ENCODE data around the gene LYZL4. TPM values are rescaled to one million over a fixed set of nuclear protein-coding genes. Genes with fewer than 3 reads are reported as not detected.

LYZL4 gene
- total and polyA plus RNA-seq, 7 donors = not detected

GRCh38 chr3:42394579-42395288 lies 15.7 kb downstream of the LYZL4 start:
- Histone ChIP-seq H3K27ac (no peak overlapping the region), H3K27me3 (no peaks in the 10 kb centered on the region), H3K4me3 (no peak overlapping the region), H3K36me3 (no peaks in the 10 kb centered on the region), H3K9me3 (no peaks in the 10 kb centered on the region), H3K4me1 (no peaks in the 10 kb centered on the region)
- no peak for TF ChIP-seq CTCF (IDR thresholded peaks at IDR 0.05)
- no peak for TF ChIP-seq POLR2AphosphoS5 (IDR thresholded peaks at IDR 0.05)
- no peak for TF ChIP-seq EP300 (IDR thresholded peaks at IDR 0.05)
- TF ChIP-seq POLR2A (IDR thresholded peaks at IDR 0.05) = no peak
- WGBS, 2 donors = 56 to 73% methylated on average over 12 of the region's 12 CpGs
- intact Hi-C loops (cut with DNase I) = no loop called here
- no peak for DNase-seq

- DNase-seq = no peak
- Histone ChIP-seq H3K4me1 (no peaks in the 10 kb centered on the region), H3K27ac (no peak overlapping the region), H3K4me3 (no peak overlapping the region), H3K27me3 (no peaks in the 10 kb centered on the region), H3K36me3 (no peaks in the 10 kb centered on the region), H3K9me3 (no peaks in the 10 kb centered on the region)
- intact Hi-C loops (cut with DNase I) = no loop called here
- WGBS, 2 donors = 45 to 47% methylated on average over 10 of the region's 10 CpGs
- TF ChIP-seq EP300 (IDR thresholded peaks at IDR 0.05) (no peak), CTCF (IDR thresholded peaks at IDR 0.05) (no peak), POLR2A (IDR thresholded peaks at IDR 0.05) (no peak), POLR2AphosphoS5 (IDR thresholded peaks at IDR 0.05) (no peak)
Observed at GRCh38 chr3:42387802-42388651, 22.4 kb downstream of the LYZL4 start.

- DNase-seq = no peak
- intact Hi-C loops (cut with DNase I) = no loop called here
- H3K36me3 ChIP-seq = no peaks in the 10 kb centered on the region
Observed at GRCh38 chr3:42381551-42382082, 28.8 kb downstream of the LYZL4 start.

DNA sequence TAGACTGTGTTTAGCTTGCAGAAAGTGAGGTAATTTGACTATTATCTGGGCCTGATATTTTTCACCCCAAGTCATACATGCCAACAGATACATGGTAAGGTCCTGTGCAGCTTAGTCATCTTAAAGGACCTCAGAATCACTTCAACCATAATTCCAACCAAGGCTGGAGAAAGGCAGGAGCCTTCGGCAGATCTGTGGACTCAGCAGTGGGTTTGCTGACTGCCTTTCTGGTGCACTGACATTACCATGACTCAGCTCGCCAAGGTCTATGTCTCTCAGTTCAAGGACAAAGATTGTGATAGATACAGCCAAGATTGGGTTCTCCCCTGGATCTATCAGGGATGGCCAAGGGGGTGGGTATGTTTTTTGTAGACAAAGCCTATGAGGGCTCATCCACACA lies 32.7 kb downstream of the LYZL4 start:
- peaks cover 0 to 7% (median 0%) of the 10 kb centered on the region in 4 donors for H3K4me1 ChIP-seq
- 92 to 95% methylated on average over 2 of the region's 2 CpGs for WGBS, 2 donors
- TF ChIP-seq CTCF (IDR thresholded peaks at IDR 0.05) (no peak), POLR2AphosphoS5 (IDR thresholded peaks at IDR 0.05) (no peak), EP300 (IDR thresholded peaks at IDR 0.05) (no peak), POLR2A (IDR thresholded peaks at IDR 0.05) (no peak)
- no peak overlapping the region for H3K27ac ChIP-seq
- no peak overlapping the region for H3K4me3 ChIP-seq
- intact Hi-C loops (cut with DNase I) = no loop called here
- no peak for DNase-seq
- no peaks in the 10 kb centered on the region for H3K36me3 ChIP-seq
- H3K27me3 ChIP-seq = no peaks in the 10 kb centered on the region
- no peaks in the 10 kb centered on the region for H3K9me3 ChIP-seq

More at GRCh38 chr3:42381551-42382082, 28.8 kb downstream of the LYZL4 start:
- 92 to 94% methylated on average over 6 of the region's 6 CpGs for WGBS, 2 donors
- TF ChIP-seq EP300 (IDR thresholded peaks at IDR 0.05) (no peak), POLR2A (IDR thresholded peaks at IDR 0.05) (no peak), CTCF (IDR thresholded peaks at IDR 0.05) (no peak), POLR2AphosphoS5 (IDR thresholded peaks at IDR 0.05) (no peak)
- Histone ChIP-seq H3K4me3 (no peak overlapping the region), H3K27ac (no peak overlapping the region), H3K9me3 (no peaks in the 10 kb centered on the region), H3K4me1 (no peaks in the 10 kb centered on the region), H3K27me3 (no peaks in the 10 kb centered on the region)
